Measurements from ENCODE around the gene DCP1A.

The DCP1A gene

DNA sequence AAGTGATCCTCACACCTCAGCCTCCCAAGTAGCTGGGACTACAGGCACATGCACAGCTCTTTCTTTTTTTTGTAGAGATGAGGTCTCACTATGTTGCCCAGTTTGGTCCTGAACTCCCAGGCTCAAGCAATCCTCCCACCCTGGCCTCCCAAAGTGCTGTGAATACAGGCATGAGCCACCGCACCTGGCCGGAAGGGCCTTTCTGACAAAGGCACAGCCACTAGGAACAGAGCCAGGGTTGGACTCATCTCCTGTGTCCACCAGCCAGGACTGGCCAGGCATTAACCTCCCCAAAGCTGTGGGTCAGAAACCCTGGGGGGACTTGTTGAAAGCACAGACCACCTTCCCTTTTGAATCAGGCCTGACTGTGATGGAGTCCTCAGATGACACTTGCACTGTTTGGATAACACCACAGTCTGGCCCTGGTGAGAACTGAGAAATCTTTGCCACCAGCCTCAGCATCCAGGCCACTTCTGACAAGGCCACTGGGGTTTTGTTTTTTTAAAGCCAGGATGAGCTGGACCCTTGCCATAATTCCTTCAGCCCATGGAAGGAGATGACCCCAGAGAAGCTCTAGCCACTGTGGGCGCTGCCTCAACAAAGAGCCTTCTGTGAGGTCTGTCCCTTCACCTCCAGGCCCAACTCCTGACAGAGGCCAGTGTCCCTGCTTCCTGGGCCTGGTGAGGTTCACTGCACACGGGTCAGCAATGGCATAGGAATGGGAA, 96.3 kb downstream of the DCP1A start:
- peak overlapping the region; percentile 84 to 98 (median 94); a peak in 20 of 22 replicates for H3K9ac ChIP-seq
- peaks cover 67 to 75% (median 71%) of the 10 kb centered on the region in 10 experiments for H3K4me1 ChIP-seq
- peaks cover 72 to 97% (median 97%) of the 10 kb centered on the region in 11 experiments; a peak in 21 of 22 replicates for H4K20me1 ChIP-seq
- peaks cover 4 to 11% (median 7%) of the 10 kb centered on the region in 11 experiments; a peak in 20 of 22 replicates for H3K9me3 ChIP-seq (replicated peaks in 1 of 11)
- peak overlapping the region; percentile 68 to 96 (median 92) for H3K27ac ChIP-seq
- TF ChIP-seq Cebpa-rat (IDR thresholded peaks at IDR 0.05) = no peak
- H3K27me3 ChIP-seq = no peaks in the 10 kb centered on the region
- H3K4me3 ChIP-seq = peak overlapping the region in 7 of 10 experiments; percentile 79 to 99 (median 96); a peak in 9 of 20 replicates
- peaks cover 5 to 62% (median 37%) of the 10 kb centered on the region in 11 experiments for H3K36me3 ChIP-seq
- peak overlapping the region; percentile 82 to 99 (median 96) for H3K4me2 ChIP-seq

DNA sequence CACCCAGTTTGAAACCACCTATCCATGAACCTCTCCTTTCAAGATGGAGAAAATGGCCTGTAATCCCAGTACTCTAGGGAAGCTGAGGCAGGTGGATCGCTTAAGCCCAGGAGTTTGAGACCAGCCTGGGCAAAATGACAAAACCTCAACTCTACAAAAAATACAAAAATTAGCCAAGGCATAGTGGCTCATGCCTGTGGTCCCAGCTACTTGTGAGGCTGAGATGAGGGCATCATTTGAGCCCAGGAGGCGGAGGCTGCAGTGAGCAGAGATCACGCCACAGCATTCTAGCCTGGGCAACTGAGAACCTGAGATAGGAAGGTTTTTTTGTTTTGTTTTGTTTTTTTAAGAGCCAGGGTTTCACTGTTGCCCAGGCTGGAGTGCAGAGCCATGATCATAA, 96.9 kb downstream of the DCP1A start:
- TF ChIP-seq Cebpa-rat (IDR thresholded peaks at IDR 0.05) = no peak
- H3K9ac ChIP-seq = peak overlapping the region; percentile 53 to 98 (median 91)
- H3K9me3 ChIP-seq (replicated peaks in 1 of 11) = peaks cover 9 to 17% (median 12%) of the 10 kb centered on the region in 11 experiments; a peak in 20 of 22 replicates
- H3K27ac ChIP-seq = peak overlapping the region; percentile 68 to 96 (median 92)
- H3K36me3 ChIP-seq = peaks cover 11 to 68% (median 43%) of the 10 kb centered on the region in 11 experiments
- H3K27me3 ChIP-seq = no peaks in the 10 kb centered on the region
- peak overlapping the region in 5 of 10 experiments; percentile 31 to 99 (median 79); a peak in 8 of 20 replicates for H3K4me3 ChIP-seq
- peaks cover 76 to 100% (median 100%) of the 10 kb centered on the region in 11 experiments; a peak in 21 of 22 replicates for H4K20me1 ChIP-seq
- peaks cover 67 to 75% (median 71%) of the 10 kb centered on the region in 10 experiments for H3K4me1 ChIP-seq
- peak overlapping the region; percentile 82 to 99 (median 96) for H3K4me2 ChIP-seq

DNA sequence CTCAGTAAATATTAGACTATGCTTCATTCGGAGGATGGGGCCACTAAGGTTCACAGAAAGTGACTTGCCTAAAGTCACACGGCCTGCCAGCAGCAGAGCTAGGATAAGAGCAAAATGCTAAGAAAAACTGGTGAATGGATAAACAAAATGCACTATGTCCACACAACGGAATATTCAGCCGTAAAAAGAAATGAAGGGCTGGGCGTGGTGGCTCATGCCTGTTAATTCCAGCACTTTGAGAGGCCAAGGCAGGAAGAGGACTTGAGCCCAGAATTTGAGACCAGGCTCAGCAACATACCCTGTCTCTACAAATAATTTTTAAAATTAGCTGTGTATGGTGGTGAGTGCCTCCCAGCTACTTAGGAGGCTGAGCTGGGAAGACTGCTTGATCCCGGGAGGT, 99.2 kb downstream of the DCP1A start:
- Histone ChIP-seq H3K4me1 (peaks cover 71 to 79% (median 76%) of the 10 kb centered on the region in 10 experiments), H3K9ac (no peak overlapping the region), H3K4me2 (peak overlapping the region; percentile 82 to 99 (median 96)), H3K4me3 (no peak overlapping the region), H3K36me3 (peaks cover 29 to 76% (median 59%) of the 10 kb centered on the region in 11 experiments), H3K9me3 (replicated peaks in 1 of 11) (peaks cover 9 to 18% (median 13%) of the 10 kb centered on the region in 11 experiments; a peak in 20 of 22 replicates), H3K27ac (peak overlapping the region in 5 of 11 experiments; percentile 14 to 96 (median 89); a peak in 2 of 22 replicates), H3K27me3 (no peaks in the 10 kb centered on the region), H4K20me1 (peaks cover 83 to 100% (median 100%) of the 10 kb centered on the region in 11 experiments)
- no peak for TF ChIP-seq Cebpa-rat (IDR thresholded peaks at IDR 0.05)

DNA sequence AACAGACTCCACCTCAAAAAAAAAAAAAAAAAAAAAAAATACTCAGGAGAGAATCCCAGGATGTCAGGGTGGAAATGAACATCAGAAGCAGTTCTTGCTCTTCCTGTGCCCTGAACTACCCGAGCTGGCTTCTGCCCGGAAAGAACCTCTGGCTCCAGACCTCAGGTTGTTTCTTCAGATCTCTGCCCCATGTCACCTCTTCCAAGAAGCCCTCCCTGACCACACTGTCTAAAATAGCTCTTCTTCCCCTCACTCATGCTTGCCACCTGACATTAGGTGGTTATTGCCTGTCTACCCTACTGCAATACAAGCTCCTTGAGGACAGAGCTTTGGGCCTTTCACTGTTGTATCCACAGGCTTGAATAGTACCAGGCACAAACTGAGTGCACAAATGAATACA, 99.7 kb downstream of the DCP1A start:
- Histone ChIP-seq H3K9ac (no peak overlapping the region), H3K4me3 (no peak overlapping the region), H3K27ac (no peak overlapping the region), H3K27me3 (no peaks in the 10 kb centered on the region), H3K36me3 (peaks cover 30 to 80% (median 62%) of the 10 kb centered on the region in 11 experiments), H3K4me2 (peak overlapping the region in 10 of 11 experiments; percentile 82 to 99 (median 96); a peak in 12 of 22 replicates), H3K9me3 (replicated peaks in 1 of 11) (peaks cover 9 to 18% (median 13%) of the 10 kb centered on the region in 11 experiments; a peak in 20 of 22 replicates), H3K4me1 (peaks cover 67 to 79% (median 72%) of the 10 kb centered on the region in 10 experiments), H4K20me1 (peaks cover 89 to 100% (median 100%) of the 10 kb centered on the region in 11 experiments)
- no peak for TF ChIP-seq Cebpa-rat (IDR thresholded peaks at IDR 0.05)

DNA sequence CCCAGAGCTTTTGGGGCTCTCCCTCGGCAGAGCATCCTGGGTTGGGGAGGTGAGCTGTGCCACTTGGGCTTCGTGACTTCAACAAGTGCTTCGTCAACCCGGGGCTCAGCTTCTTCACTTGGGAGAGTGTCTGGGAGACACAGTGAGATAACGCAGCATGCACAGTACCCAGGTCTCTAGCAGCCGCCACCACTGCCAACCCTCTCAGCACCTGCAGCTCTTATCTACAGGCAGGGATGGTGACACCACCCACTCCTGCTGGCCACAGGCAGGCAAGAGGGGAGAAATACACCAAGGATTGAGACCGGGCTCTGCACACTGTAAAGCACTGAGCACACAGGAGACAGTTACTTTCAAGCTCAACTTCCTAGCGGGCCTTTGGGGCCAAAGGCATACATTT, 103.1 kb downstream of the DCP1A start:
- H3K4me3 ChIP-seq = no peak overlapping the region
- no peak for TF ChIP-seq Cebpa-rat (IDR thresholded peaks at IDR 0.05)
- H3K27me3 ChIP-seq = no peaks in the 10 kb centered on the region
- H3K9ac ChIP-seq = peak overlapping the region in 4 of 11 experiments; percentile 15 to 36 (median 20); a peak in 3 of 22 replicates
- peak overlapping the region in 3 of 11 experiments; percentile 3 to 10 (median 6); a peak in 4 of 22 replicates for H3K4me2 ChIP-seq
- H3K9me3 ChIP-seq (replicated peaks in 1 of 11) = peaks cover 9 to 18% (median 13%) of the 10 kb centered on the region in 11 experiments; a peak in 20 of 22 replicates
- peaks cover 34 to 75% (median 42%) of the 10 kb centered on the region in 10 experiments for H3K4me1 ChIP-seq
- H3K27ac ChIP-seq = no peak overlapping the region
- H3K36me3 ChIP-seq = peaks cover 63 to 97% (median 92%) of the 10 kb centered on the region in 11 experiments
- peaks cover 98 to 100% (median 100%) of the 10 kb centered on the region in 11 experiments for H4K20me1 ChIP-seq

DNA sequence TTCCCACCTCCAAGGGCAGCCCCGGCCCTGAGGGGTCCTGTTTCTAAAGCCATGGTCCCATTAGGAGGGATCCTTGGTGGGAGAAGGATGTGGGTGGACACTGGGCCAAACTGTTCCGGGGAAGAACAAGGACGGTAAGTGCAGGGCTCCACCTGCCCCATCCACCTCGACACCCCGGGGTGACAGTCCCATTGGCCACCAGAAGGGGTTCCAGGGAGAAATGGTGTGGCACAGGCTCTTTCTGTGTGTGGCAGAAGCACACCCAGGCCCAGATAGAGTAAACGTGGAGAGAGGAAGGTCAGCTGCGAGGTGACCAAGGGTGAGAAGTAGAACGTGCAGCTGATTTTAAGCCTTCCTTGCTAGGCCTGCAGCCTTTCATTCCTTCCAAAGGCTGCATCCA, 103.6 kb downstream of the DCP1A start:
- H3K9ac ChIP-seq = peak overlapping the region in 5 of 11 experiments; percentile 4 to 53 (median 25); a peak in 4 of 22 replicates
- H3K36me3 ChIP-seq = peaks cover 68 to 100% (median 97%) of the 10 kb centered on the region in 11 experiments
- peaks cover 96 to 100% (median 100%) of the 10 kb centered on the region in 11 experiments for H4K20me1 ChIP-seq

DNA sequence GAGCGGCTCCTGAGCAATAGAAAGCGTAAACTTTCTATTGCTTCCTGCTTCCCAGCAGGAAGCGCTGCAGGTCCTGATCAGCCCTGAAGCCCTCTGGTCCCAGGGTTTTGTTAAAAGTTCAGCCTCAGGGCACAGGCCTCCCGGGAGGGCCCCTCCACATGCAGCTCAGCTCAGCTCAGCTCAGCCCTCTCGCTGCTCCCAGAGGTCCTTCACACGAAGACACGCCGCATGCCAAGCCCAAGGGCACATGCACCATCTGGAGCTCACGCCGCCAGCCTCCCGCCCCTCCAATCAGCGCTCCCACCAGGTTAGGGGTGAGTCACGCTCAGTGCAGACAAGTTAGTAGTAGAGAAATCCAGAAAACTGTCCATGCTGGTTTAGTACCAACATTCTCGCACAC, 104.2 kb downstream of the DCP1A start:
- TF ChIP-seq Cebpa-rat (IDR thresholded peaks at IDR 0.05) = no peak
- H3K9me3 ChIP-seq (replicated peaks in 1 of 11) = peaks cover 9 to 18% (median 13%) of the 10 kb centered on the region in 11 experiments; a peak in 20 of 22 replicates
- H3K27ac ChIP-seq = peak overlapping the region in 3 of 11 experiments; percentile 8 to 37 (median 30); a peak in 4 of 22 replicates
- no peak overlapping the region for H3K4me3 ChIP-seq
- H3K36me3 ChIP-seq = peaks cover 74 to 100% (median 98%) of the 10 kb centered on the region in 11 experiments
- H3K27me3 ChIP-seq = no peaks in the 10 kb centered on the region
- peaks cover 96 to 100% (median 100%) of the 10 kb centered on the region in 11 experiments for H4K20me1 ChIP-seq
- peaks cover 23 to 74% (median 34%) of the 10 kb centered on the region in 10 experiments for H3K4me1 ChIP-seq
- peak overlapping the region in 4 of 11 experiments; percentile 15 to 53 (median 28); a peak in 5 of 22 replicates for H3K9ac ChIP-seq
- H3K4me2 ChIP-seq = peak overlapping the region in 2 of 11 experiments; percentile 3 to 21; a peak in 1 of 22 replicates

More for the DNA sequence above, 103.6 kb downstream of the DCP1A start:
- TF ChIP-seq Cebpa-rat (IDR thresholded peaks at IDR 0.05) = no peak
- Histone ChIP-seq H3K4me3 (no peak overlapping the region), H3K4me2 (peak overlapping the region in 3 of 11 experiments; percentile 3 to 10 (median 6); a peak in 4 of 22 replicates), H3K4me1 (peaks cover 29 to 74% (median 37%) of the 10 kb centered on the region in 10 experiments), H3K27me3 (no peaks in the 10 kb centered on the region), H3K27ac (peak overlapping the region in 2 of 11 experiments; percentile 30 to 37; a peak in 1 of 22 replicates), H3K9me3 (replicated peaks in 1 of 11) (peaks cover 9 to 18% (median 13%) of the 10 kb centered on the region in 11 experiments; a peak in 20 of 22 replicates)

DNA sequence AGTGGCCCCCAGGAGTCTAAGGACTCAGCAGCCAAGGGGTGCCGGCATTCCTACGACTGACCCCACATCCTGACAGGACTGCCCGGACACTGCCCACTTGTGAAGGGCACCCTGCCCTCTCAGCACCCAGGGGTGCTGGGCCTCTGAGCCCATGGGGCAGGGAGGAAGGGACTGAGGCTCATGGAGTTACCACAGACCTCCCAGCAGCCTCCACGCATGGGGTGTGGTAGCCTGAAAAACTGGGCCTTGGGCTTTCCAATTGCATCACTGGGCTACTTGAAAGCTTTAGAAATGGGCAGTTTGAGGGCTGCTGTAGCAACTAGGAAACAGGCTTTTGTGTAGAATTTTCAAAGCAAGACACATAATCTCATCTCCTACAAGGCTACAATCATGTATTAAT, 104.7 kb downstream of the DCP1A start:
- Histone ChIP-seq H4K20me1 (peaks cover 93 to 100% (median 100%) of the 10 kb centered on the region in 11 experiments), H3K9me3 (replicated peaks in 1 of 11) (peaks cover 9 to 18% (median 13%) of the 10 kb centered on the region in 11 experiments; a peak in 20 of 22 replicates), H3K27me3 (no peaks in the 10 kb centered on the region), H3K27ac (peak overlapping the region in 6 of 11 experiments; percentile 0 to 37 (median 18); a peak in 7 of 22 replicates), H3K4me1 (peaks cover 17 to 72% (median 31%) of the 10 kb centered on the region in 10 experiments), H3K4me2 (0 out of 22 replicates have a peak overlapping the region, but pooled peaks of 1 of the 11 experiments have one; percentile 21), H3K4me3 (no peak overlapping the region), H3K9ac (peak overlapping the region in 4 of 11 experiments; percentile 21 to 53 (median 34); a peak in 6 of 22 replicates), H3K36me3 (peaks cover 80 to 100% (median 98%) of the 10 kb centered on the region in 11 experiments)
- no peak for TF ChIP-seq Cebpa-rat (IDR thresholded peaks at IDR 0.05)
